ENCODE measurements around the gene NPSR1.

NPSR1 gene

DNA sequence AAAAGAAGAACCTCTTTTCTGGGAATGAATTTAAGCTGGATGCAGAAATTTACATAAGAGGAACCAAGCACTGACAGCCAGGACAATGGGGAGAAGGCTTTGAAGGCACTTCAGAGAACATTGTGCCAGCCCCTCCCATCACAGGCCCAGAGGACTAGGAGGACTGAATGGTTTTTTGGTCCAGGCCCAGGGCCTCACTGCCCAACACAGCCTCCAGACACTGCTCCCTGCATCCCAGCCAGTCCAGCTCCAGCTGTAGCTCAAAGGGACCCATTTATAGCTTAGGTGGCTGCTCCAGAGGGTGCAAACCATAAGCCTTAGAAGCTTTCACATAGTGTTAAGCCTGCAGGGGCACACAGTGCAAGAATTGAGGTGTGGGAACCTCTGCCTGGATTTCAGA, 237.2 kb downstream of the NPSR1 start:
- H3K4me3 ChIP-seq (ENCODE audit: low read depth, low read length), result no peak overlapping the region
- DNase-seq (ENCODE audit: low read depth), result no peak
- TF ChIP-seq CTCF (IDR thresholded peaks at IDR 0.05; ENCODE audit: insufficient read depth, low read depth, low read length, missing control alignments), result no peak

Measured in GM12865 (cell line).